Measurements from ENCODE around the gene IDH3B.
A peak's percentile ranks its signal among the peaks of the same experiment; 100 is the strongest.
"Not testable (repeated sequence)": the region's sequence is repeated elsewhere in the genome, so short reads cannot be mapped to it uniquely, and the experiment has no call there.

IDH3B gene

GRCh38 chr20:2663887-2664719 is at the start of gene IDH3B:
TSS of gene IDH3B (minus strand) at chr20:2664216. CDS start at chr20:2664188, 28 bp downstream.
- DNase-seq: peak; percentile 90

GRCh38 chr20:2713285-2713684 is 49.3 kb upstream of the IDH3B start:
- DNase-seq: peak; percentile 36

GRCh38 chr20:2709205-2709981 is 45.4 kb upstream of the IDH3B start:
- no peak for DNase-seq

GRCh38 chr20:2708665-2709064 is 44.6 kb upstream of the IDH3B start:
- DNase-seq: no peak

GRCh38 chr20:2708073-2708415 is 44.0 kb upstream of the IDH3B start:
- no peak for DNase-seq

- DNase-seq: no peak
Measured at GRCh38 chr20:2707353-2708072, 43.5 kb upstream of the IDH3B start.

- no peak for DNase-seq
Measured at GRCh38 chr20:2706688-2707352, 42.8 kb upstream of the IDH3B start.

GRCh38 chr20:2705931-2706645 is 42.1 kb upstream of the IDH3B start:
- no peak for DNase-seq

- DNase-seq: no peak
Measured at GRCh38 chr20:2703716-2704475, 39.9 kb upstream of the IDH3B start.

- DNase-seq: no peak
Measured at GRCh38 chr20:2701671-2702081, 37.7 kb upstream of the IDH3B start.

GRCh38 chr20:2700913-2701620 is 37.1 kb upstream of the IDH3B start:
- no peak for DNase-seq

GRCh38 chr20:2699775-2700413 is 35.9 kb upstream of the IDH3B start:
- no peak for DNase-seq

GRCh38 chr20:2698912-2699311 is 34.9 kb upstream of the IDH3B start:
- DNase-seq: no peak

- DNase-seq: no peak
Measured at GRCh38 chr20:2698186-2698817, 34.3 kb upstream of the IDH3B start.

- DNase-seq: no peak
Measured at GRCh38 chr20:2697768-2698167, 33.8 kb upstream of the IDH3B start.

GRCh38 chr20:2696646-2697045 is 32.6 kb upstream of the IDH3B start:
- no peak for DNase-seq

- not testable (repeated sequence) for DNase-seq
Measured at GRCh38 chr20:2695984-2696525, 32.0 kb upstream of the IDH3B start.

- no peak for DNase-seq
Measured at GRCh38 chr20:2695206-2695983, 31.4 kb upstream of the IDH3B start.

GRCh38 chr20:2694519-2694918 is 30.5 kb upstream of the IDH3B start:
- no peak for DNase-seq
